H1 (cell line): Measurements from ENCODE around the gene AGAP1. TPM values are rescaled to one million over a fixed set of nuclear protein-coding genes. Genes with fewer than 3 reads are reported as not detected.

Experiments used
- BACH1 ChIP-seq: IDR thresholded peaks from 2 replicates; pipeline ENCODE4 v1.6.1; 2012; ENCODE audit warnings: low read length, improper control_type of control experiment
- BCL11A ChIP-seq, 2 experiments: IDR thresholded peaks; one replicate each; pipeline ENCODE4 v1.6.1; 2011; ENCODE audit warnings: low read depth in 2 of 2, low read length in 2 of 2, mild to moderate bottlenecking in 2 of 2
- CREB1 ChIP-seq: IDR thresholded peaks from 2 replicates; pipeline ENCODE4 v1.6.1; 2012; ENCODE audit warnings: inconsistent platforms
- MAFK ChIP-seq: IDR thresholded peaks from 2 replicates; pipeline ENCODE4 v1.6.1; 2012; ENCODE audit warnings: low read depth, mild to moderate bottlenecking, improper control_type of control experiment, low read length
- polyA plus RNA-seq, 7 experiments: library from polyadenylated mRNA; depleted of rRNA in 3 of 7; stranded (reverse) in 5 of 7; unstranded in 2 of 7; fragments of >200 nt in 5 of 7; fragments of 200-250 nt in 2 of 7; gene quantifications; 1 replicate in 5 of 7; 2 replicates in 1 of 7; 4 replicates in 1 of 7; pipeline versions ENCODE4 v1.2.1 to v1.2.3, GENCODE V29; 2011 to 2013; ENCODE audit warnings: missing spikeins in 2 of 7, mixed read lengths in 2 of 7
- total RNA-seq: library from RNA; stranded (reverse); fragmentation: NEBNext Ultra II Directional; extraction: Animal tissue kit (Norgen Biotek cat#: 25700); gene quantifications from 2 replicates; pipeline ENCODE4 v1.2.1, GENCODE V29; 2021

AGAP1 gene
- total and polyA plus RNA-seq, 2 of the 8 experiments (the other 6 are each of a cell fraction or from before 2014, with no cell fraction given) = 18.1 to 39.4 TPM

GRCh38 chr2:236143811-236144210 lies 650.0 kb downstream of the AGAP1 start (continued):
- TF ChIP-seq BACH1 = no peak
- TF ChIP-seq CREB1 = no peak
- no peak for TF ChIP-seq BCL11A (IDR thresholded peaks at IDR 0.05; ENCODE audit: low read depth in 2 of 2, low read length in 2 of 2)
- TF ChIP-seq MAFK = no peak
